Embryonic facial prominence (tissue), 1 donor: Measurements from ENCODE around the gene RPS6KB2.
A peak's percentile ranks its signal among the peaks of the same experiment; 100 is the strongest.
"Not testable (repeated sequence)": the region's sequence is repeated elsewhere in the genome, so short reads cannot be mapped to it uniquely, and the experiment has no call there.

Experiments used
- DNase-seq: peaks from one replicate; pipeline ENCODE4 v3.0.0-alpha.2; 2016; ENCODE audit errors: extremely low spot score

Gene RPS6KB2

GRCh38 chr11:67397986-67398660, 30.2 kb upstream of the RPS6KB2 start:
- DNase-seq = no peak

GRCh38 chr11:67398661-67399563, 29.4 kb upstream of the RPS6KB2 start:
- no peak for DNase-seq

GRCh38 chr11:67400251-67400941, 27.9 kb upstream of the RPS6KB2 start:
- no peak for DNase-seq

GRCh38 chr11:67400942-67401494, 27.3 kb upstream of the RPS6KB2 start:
- DNase-seq = no peak

DNA sequence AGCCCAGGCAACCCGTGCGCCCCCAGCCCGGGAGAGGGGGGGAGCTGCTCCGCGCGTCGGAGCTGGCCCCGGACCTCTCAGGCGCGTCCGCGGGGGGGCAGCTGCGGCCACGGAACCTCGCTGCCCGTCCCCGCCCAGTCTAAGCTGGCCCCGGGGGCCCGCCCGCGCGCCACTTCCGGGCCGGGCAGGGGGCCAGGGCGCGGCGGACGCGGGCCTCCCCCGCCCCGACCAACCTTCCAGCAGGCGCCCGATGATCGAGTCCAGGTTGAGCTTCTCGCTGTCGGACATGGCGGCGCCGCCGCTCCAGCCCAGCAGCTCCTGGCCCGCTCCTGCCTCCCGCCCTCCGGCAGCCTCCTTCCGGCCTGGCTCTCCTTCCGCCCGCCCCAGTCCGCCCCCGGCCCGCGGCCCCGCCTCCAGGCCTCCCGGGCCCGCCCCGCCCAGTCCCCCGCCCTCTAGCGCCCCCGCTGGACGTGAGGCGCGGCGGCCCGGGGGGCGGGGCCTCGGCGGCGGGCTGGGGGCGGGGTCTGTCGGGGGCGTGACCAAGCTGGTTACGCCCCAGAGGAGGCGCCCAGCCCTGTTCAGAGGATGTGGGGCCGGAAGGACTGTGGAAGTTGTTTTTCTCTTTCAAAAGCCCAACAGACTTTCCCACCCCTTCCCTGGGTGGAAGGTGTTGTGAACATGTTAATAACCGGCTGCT, 26.7 kb upstream of the RPS6KB2 start, which contains the start of gene PPP1CA:
PPP1CA (minus strand) TSS at position 364 of the 697 bp plus-strand sequence; CDS start at position 288, 76 bp downstream.
- peak; percentile 87 for DNase-seq

DNA sequence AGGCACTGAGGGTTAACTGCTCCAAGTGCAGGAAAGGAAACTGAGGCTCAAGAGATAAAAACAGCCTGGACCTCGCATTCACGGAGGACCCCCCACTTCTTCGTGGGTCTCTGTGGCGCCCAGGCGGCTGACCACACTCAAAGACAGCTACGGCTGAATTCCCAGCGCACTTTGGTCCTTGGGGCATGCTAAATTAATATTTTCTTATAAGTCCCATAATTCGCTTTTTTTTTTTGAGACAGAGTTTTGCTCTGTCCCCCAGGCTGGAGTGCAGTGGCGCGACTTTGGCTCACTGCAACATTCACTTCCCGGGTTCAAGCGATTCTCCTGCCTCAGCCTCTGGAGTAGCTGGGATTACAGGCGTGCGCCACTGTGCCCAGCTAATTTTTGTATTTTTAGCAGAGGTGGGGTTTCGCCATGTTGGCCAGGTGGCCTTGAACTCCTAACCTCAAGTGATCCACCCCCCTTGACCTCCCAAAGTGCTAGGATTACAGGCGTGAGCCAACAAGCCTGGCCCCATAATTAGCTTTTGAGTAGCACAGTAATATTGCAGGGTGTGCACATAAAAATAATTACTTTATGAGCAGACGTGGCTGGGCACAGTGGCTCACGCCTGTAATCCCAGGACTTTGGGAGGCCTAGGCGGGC, 26.0 kb upstream of the RPS6KB2 start:
- DNase-seq = not testable (repeated sequence)

DNA sequence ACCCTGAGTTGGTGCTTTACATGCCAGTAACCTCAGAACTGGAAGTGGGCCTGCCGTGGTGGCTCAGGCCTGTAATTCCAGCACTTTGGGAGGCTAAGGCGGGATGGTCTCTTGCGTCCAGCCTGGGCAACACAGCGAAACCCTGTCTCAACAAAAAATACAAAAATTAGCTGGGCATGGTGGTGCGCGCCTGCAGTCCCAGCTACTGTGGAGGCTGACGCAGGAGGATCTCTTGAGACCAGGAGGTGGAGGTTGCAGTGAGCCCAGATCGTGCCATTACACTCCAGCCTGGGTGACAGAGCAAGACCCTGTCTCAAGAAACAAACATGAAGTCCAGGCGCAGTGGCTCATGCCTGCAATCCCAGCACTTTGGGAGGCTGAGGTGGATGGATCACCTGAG, 25.2 kb upstream of the RPS6KB2 start:
- DNase-seq = not testable (repeated sequence)

- no peak for DNase-seq
Measured at GRCh38 chr11:67404515-67405195, 23.6 kb upstream of the RPS6KB2 start.

DNA sequence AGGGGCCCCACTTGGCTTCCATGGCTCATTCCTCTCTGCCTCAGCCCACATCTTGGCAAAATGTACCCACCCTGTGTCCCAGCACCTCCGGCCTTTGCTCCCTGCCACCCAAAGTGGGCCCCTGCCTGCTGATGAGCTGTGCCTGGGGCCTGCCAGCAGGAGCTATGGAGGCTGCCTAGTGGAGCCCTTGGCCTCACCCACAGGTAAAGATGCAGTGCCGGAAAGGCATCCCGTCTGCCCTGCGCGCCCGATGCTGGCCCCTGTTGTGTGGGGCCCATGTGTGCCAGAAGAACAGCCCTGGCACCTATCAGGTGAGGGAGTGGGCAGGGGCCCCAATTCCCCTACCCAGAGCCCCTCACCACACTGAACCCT, 23.1 kb upstream of the RPS6KB2 start:
- no peak for DNase-seq

DNA sequence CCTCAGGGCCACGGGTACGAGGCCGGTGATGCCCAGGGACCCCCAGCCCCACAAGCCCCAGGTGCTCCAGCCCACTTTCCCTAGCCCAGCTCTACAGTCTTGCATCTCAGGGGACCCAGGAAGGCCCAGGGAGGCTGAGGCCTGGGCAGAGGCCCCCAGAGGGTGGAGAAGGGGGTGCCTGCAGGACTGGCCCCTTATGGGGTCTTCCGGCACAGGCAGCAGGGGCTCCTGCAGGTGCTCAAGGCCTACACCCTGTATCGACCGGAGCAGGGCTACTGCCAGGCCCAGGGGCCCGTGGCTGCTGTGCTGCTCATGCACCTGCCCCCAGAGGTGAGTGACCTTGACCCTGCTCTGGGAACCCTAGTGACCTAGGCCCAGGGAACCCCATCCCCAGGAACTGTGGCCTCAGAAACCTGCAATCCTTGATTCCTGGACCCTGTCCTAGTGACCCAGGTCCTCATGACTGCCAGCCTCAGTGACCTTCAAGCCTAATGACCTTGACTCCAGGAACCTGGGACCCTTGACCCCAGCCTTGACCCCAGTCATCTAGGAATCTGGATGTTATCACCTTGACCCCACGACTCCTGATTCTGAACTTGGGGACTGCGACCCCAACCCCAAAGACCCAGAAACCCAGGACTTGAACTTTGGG, 22.5 kb upstream of the RPS6KB2 start:
- no peak for DNase-seq

- DNase-seq = no peak
Measured at GRCh38 chr11:67406420-67406968, 21.8 kb upstream of the RPS6KB2 start.

GRCh38 chr11:67406969-67407687, 21.2 kb upstream of the RPS6KB2 start:
- no peak for DNase-seq

GRCh38 chr11:67407688-67408163, 20.6 kb upstream of the RPS6KB2 start:
- no peak for DNase-seq

GRCh38 chr11:67408437-67409200, 19.7 kb upstream of the RPS6KB2 start:
- DNase-seq = no peak

DNA sequence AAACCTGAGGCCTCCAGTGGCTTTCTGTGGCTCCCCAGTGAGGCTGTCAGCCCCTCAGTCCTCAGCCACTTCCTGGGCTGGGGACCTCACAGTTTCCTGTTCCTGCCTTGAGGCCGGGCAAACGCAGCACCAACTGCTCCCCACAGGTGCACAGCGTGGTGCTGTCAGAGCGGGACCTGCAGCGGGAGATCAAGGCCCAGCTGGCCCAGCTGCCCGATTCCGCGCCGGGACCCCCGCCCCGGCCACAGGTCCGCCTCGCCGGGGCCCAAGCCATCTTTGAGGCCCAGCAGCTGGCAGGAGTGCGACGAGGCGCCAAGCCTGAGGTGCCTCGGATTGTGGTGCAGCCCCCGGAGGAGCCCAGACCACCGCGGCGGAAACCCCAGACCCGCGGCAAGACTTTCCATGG, 19.0 kb upstream of the RPS6KB2 start:
- DNase-seq = no peak

DNA sequence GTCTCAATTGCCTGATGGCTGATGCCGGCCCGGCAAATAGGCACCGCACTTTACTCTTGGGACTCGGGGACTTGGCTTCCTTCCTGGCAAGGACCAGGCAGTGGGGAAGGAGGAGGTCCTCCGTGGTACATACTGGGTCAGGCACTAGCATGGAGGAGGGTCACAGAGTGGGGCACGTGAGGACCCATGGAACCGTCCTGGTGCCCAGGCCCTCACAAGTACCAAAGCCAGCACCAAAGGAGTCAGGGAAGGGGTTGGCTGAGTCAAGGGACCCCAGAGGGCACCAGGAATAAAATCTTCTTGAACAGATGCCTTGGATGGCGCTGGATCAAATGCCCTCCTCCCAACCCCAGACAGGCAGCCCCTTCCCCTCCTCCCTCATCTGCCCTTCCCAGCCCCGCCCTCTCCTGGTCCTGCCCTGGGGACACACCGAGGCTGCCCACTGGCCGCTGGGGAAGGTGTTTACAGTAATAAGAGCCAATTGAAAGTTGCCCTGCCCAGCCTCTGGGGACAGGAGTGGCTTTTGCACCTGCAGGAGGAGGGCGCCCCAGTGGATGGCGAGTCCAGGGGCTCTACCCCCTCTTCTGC, 18.4 kb upstream of the RPS6KB2 start:
- no peak for DNase-seq

DNA sequence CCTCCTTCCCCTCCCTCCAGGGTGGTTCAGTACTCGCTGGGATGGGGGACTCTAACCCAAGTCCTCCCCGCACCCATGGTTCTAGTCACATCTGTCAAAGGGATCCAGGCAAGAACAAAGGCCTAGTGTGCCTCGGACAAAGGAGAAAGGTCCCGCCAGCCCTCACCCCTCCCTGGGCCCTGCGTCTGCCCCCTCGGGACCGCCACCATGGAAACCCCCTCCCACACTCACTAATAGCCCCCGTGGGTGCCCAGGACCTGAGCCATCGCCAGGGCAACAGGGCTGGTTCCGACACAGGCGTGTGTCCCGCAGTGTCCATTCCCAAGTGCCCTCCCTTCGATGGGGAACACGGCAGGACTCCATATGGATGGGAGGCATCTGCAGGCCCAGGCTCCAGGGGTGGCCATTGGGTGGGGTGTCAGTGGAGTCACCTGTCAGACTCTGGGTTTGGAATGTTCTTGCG, 17.9 kb upstream of the RPS6KB2 start:
- no peak for DNase-seq
